Colon (tissue), 2 donors: ENCODE data around the gene SRC.

ENCODE experiments used
- FAIRE-seq: peaks from 2 replicates; lab custom pipeline; 2012; peaks lifted over from hg19 to GRCh38; lab: Jason Lieb, UNC
- donor health status: control.
- donor health status: control.

SRC gene

GRCh38 chr20:37454636-37455385 is 108.9 kb downstream of the SRC start:
- FAIRE-seq, result no peak
